ENCODE data around the gene KLHL29.

- TF ChIP-seq CTCF (conservative IDR thresholded peaks at IDR 0.05; ENCODE audit: low read length), result no peak
- no peak for TF ChIP-seq EZH2phosphoT487 (IDR thresholded peaks at IDR 0.05; ENCODE audit: borderline replicate concordance)
These were observed 334.7 kb downstream of the KLHL29 start for GRCh38 chr2:23719716-23720115.

Data from Loucy (cell line).